ENCODE measurements around the gene RAD50.

RAD50 gene

DNA sequence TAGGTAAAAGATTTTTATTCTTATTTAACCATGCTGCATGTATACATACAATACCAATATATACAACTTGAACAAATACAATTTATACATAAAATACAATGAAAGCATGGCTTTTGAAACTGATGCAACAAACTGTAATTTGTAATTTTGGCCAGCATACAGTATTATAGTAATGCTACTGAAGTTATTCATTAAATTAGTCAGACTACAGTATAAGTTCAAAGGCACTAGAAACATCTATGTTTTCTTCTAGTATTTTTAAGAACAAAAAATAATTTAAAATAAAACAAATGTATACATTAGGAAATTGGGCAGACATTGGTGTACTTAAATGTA lies 135.8 kb downstream of the RAD50 start:
- TF ChIP-seq, protein P1, sequence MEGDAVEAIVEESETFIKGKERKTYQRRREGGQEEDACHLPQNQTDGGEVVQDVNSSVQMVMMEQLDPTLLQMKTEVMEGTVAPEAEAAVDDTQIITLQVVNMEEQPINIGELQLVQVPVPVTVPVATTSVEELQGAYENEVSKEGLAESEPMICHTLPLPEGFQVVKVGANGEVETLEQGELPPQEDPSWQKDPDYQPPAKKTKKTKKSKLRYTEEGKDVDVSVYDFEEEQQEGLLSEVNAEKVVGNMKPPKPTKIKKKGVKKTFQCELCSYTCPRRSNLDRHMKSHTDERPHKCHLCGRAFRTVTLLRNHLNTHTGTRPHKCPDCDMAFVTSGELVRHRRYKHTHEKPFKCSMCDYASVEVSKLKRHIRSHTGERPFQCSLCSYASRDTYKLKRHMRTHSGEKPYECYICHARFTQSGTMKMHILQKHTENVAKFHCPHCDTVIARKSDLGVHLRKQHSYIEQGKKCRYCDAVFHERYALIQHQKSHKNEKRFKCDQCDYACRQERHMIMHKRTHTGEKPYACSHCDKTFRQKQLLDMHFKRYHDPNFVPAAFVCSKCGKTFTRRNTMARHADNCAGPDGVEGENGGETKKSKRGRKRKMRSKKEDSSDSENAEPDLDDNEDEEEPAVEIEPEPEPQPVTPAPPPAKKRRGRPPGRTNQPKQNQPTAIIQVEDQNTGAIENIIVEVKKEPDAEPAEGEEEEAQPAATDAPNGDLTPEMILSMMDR (conservative IDR thresholded peaks at IDR 0.05; ENCODE audit: low read length) = no peak
- H3K4me3 ChIP-seq (ENCODE audit: low read length) = no peak overlapping the region
- peak; percentile 54 for DNase-seq (ENCODE audit: low read depth)

Data from AG10803 (cell line).